A549 (cell line): ENCODE data around the gene MEAF6.

Experiments
- CEBPB ChIP-seq, 2 experiments: fragments of >200 bp in 1 of 2; sonication (Bioruptor Twin) in 1 of 2; formaldehyde crosslinking in 1 of 2; IDR thresholded peaks; 2 replicates each; pipeline ENCODE4 v1.6.1; 2012 to 2016
- CTCF ChIP-seq: fragments of >200 bp; sonication (Bioruptor Twin); formaldehyde crosslinking; IDR thresholded peaks from 3 replicates; pipeline ENCODE4 v1.5.1; 2016
- HDAC2 ChIP-seq: fragments of 200-600 bp; sonication (generic); IDR thresholded peaks from 2 replicates; pipeline ENCODE4 v1.6.1; 2016
- MAX ChIP-seq: IDR thresholded peaks from 2 replicates; pipeline ENCODE4 v1.6.1; 2012
- NFE2L2 ChIP-seq: fragments of 150-350 bp; conservative IDR thresholded peaks from 2 replicates; pipeline ENCODE4 v1.6.1; 2014; ENCODE audit warnings: low read length
- POLR2A ChIP-seq: IDR thresholded peaks from 2 replicates; pipeline ENCODE4 v1.6.1; 2012; ENCODE audit warnings: mild to moderate bottlenecking, low read length

GRCh38 chr1:37556712-37557196, 42.2 kb upstream of the MEAF6 start, which contains the start of gene DNALI1:
- TF ChIP-seq POLR2A = no peak
- no peak for TF ChIP-seq CTCF
- no peak for TF ChIP-seq CEBPB (IDR thresholded peaks at IDR 0.05)
- no peak for TF ChIP-seq HDAC2
- TF ChIP-seq MAX = no peak
- no peak for TF ChIP-seq NFE2L2
